Stimulated activated CD4-positive, alpha-beta T cell treated with anti-CD3 and anti-CD28 coated beads, Interleukin-4, amount 100 ng/mL, for 4 hours (primary cell): ENCODE data around the gene HSPA1B.
"Not testable (repeated sequence)": the region's sequence is repeated elsewhere in the genome, so short reads cannot be mapped to it uniquely, and the experiment has no call there.

ENCODE experiments used
- DNase-seq, 2 experiments: peaks; one replicate each; pipeline ENCODE4 v3.0.0-alpha.2; 2020

HSPA1B gene

DNA sequence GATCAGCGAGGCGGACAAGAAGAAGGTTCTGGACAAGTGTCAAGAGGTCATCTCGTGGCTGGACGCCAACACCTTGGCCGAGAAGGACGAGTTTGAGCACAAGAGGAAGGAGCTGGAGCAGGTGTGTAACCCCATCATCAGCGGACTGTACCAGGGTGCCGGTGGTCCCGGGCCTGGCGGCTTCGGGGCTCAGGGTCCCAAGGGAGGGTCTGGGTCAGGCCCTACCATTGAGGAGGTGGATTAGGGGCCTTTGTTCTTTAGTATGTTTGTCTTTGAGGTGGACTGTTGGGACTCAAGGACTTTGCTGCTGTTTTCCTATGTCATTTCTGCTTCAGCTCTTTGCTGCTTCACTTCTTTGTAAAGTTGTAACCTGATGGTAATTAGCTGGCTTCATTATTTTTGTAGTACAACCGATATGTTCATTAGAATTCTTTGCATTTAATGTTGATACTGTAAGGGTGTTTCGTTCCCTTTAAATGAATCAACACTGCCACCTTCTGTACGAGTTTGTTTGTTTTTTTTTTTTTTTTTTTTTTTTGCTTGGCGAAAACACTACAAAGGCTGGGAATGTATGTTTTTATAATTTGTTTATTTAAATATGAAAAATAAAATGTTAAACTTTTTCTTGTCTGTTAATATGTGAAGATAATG lies 2.2 kb downstream of the HSPA1B start:
- no peak for DNase-seq

DNA sequence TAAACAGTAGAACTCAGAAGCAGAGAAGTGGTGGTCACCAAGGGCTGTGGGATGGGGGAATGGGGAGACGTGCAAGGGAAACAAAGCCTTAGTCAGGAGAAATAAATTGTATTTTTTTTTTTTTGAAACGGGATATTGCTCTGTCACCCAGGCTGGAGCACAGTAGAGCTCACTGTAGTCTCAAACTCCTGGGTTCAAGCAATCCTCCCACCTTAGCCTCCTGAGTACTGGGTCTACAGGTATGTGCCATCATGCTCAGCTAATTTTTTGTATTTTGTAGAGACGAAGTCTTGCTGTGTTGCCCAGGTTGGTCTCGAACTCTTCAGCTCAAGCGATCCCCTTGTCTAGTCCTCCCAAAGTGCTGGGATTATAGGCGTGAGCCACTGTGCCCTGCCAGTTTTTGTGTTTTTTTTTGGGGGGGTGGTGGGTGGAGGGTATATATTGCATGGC lies 3.4 kb downstream of the HSPA1B start:
- no peak for DNase-seq

DNA sequence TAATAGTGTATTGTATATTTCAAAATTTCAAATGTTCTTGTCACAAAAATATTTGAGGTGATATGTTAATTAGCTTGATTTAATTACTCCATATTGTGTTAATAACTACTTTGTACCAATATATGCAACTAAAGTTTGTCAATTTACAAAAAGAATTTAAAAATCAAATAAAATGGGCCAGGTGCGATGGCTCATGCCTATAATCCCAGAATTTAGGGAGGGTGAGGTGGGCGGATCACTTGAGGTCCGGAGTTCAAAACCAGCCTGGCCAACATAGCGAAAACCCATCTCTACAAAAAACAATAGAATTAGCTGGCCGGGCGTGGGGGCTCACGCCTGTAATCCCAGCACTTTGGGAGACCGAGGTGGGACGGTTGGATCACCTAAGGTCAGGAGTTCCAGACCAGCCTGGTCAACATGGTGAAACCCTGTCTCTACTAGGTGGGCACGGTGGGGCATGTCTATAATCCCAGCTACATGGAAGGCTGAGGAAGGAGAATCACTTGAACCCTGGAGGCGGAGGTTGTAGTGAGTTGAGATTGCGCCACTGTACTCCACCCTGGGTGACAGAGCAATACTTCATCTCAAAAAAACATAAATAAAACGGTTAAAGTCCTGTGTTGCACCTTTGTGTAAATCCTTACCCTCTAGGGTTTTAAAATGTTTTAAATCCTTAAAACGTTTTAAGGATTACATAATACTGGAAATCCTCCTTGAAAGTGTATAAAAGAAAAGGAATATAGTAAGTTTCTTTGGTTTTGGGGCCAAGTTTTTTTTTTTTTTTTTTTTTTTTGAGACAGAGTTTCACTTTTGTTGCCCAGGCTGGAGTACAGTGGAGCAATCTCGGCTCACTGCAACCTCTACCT lies 4.0 kb downstream of the HSPA1B start:
- DNase-seq = no peak

DNA sequence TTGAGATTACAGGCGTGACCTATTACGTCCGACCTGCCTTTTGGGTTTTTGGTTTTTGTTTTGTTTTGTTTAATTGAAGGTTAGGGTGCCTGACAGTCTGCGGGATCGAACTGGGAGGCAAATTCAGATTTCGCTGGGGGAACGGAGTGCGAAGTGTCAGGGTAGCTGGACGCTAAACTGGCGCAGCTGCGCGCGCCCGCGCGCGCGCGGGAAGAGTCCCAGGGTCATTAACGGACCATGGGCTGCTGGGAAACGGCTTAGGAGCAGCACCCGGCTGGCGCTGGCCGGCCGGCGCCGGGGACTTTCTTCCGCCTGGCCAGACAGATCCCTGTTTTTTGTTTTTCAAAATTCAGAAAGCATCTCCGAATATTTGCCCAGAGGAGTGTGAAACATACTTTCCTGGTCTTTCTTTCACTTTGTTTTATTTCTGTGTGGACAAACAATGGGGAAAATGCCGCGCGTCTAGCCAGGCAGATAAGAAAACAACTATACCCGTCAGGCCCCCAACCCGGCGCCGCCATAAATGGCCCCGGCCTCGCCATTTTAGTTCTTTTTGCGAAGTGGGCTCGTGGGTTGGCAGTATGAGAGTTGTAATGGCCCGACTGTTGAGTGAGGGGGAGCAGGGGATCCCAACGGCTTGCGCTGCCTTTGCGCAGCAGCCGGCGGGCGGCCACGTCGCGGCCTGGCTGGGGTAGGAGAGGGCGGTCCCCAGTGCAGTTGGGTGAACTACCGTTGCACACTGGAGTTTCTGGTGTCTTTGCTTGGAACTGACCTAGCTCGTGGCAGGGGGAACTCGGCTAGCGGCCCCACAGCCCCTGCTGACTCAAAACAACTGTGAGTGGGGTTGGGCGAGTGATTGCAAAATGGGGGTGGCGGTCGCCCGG lies 7.1 kb downstream of the HSPA1B start:
- peak; percentile 71 to 76 for DNase-seq

DNA sequence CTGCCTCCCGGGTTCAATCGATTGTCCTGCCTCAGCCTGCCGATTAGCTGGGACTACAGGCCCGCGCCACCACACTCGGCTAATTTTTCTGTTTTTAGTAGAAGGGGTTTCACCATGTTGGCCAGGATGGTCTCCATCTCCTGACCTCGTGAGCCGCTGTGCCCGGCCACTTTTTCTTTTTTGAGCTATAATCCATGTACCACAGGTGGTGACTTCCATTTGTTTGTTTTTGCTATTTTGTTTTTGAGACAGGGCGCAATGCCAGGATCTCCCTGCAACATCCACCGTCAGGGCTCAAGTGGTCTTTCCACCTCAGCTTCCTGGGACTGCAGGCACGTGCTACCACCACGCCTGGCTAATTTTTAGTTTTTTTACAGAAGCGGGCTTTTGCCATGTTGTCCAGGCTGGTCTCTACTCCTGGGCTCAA lies 8.5 kb downstream of the HSPA1B start:
- DNase-seq = no peak

DNA sequence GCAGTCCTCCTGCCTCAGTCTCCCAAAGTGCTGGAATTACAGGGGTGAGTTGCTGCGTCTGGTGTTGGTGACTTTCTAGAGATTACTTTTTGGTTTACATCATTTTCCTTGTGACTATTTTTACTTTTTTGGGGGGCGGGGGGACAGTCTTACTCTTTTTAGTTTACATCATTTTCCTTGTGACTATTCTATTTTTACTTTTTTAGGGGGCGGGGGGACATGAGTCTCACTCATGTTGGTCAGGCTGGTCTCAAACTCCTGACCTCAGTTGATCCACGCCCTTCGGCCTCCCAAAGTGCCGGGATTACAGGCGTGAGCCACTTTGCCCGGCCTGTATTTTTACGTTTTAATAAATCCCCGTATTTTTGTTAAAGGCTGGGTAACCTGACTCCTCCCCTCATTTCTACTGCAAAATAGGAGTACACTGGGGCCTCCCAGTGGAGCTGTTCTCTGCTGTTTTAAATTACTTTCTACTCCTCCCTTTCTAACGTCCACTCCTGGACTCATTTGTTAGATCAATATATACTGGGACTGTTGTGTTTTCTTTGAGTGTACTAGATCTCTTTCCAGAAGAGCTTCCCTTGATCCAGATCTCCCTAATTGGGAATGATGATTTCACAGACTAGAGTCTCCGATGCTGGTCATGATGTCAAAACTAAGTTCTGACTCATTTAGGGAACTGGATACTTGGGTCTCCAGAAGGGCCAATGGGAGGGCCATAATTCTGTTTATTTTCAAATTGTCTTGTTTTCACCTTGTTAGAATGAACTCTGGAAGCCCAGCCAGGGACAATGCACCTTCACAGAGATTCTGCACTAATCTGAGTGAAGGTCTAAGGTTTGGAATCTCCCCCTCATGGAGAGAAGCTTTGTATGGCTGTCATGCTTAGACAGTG lies 9.2 kb downstream of the HSPA1B start:
- no peak for DNase-seq

DNA sequence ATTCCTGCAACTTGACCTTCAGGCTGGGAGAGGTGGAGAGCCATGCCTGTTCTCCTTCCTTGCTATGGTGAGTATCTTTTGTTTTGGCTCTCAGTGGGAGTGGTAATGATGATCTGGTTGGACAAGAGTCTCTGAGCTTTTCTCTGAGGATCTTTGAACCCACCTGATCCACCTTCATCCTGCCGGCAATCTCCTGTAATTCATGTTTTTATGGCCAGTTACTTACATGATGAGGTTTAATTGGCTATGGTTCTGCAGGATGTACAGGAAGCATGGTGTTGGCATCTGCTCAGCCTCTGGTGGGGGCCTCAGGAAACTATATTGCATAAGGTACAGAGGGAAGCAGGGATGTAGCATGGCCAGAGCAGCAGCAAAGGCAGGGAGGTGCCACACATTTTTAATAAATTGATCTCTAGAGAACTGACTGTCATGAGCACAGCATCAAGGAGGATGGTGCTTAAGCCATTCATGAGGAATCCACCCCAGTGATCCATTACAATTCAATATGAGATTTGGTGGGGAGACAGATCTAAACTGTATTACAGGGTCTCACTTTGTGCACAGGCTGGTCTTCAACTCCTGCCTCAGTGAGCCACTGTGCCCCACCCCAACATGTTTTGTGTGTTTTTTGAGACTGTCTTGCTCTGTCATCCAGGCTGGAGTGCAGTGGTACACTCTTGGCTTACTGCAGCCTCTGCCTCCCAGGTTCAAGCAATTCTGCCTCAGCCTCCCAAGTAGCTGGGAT lies 10.0 kb downstream of the HSPA1B start:
- DNase-seq = no peak

DNA sequence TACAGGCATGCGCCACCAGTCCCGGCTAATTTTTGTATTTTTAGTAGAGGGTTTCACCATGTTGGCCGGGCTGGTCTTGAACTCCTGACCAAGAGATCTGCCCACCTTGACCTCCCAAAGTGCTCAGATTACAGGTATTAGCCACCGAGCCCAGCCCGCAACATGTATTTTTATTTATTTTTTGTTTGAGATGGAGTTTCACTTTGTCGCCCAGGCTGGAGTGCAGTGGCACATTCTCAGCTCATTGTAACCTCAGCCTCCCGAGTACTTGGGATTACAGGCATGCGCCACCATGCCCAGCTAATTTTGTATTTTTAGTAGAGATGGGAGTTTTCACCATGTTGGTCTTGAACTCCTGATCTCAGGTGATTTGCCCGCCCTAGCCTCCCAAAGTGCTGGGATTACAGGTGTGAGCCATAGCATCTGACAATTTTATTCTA lies 10.6 kb downstream of the HSPA1B start:
- DNase-seq = not testable (repeated sequence)

DNA sequence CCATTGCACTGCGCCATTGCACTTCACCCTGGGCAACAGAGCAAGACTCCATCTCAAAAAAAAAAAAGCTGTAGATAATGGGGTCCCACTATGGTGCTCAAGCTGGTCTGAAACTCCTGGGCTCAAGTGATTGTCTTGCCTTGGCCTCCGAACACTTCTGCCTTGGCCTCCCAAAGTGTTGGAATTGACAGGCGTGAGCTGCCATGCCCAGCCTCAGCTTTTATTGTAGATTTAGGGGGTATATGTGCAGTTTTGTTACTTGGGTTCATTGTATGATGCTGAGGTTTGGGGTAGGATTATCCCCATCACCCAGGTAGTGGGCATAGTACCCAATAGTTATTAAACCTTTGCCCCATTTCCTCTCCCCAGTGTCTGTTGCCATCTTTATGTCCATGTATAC lies 11.4 kb downstream of the HSPA1B start:
- DNase-seq = no peak

DNA sequence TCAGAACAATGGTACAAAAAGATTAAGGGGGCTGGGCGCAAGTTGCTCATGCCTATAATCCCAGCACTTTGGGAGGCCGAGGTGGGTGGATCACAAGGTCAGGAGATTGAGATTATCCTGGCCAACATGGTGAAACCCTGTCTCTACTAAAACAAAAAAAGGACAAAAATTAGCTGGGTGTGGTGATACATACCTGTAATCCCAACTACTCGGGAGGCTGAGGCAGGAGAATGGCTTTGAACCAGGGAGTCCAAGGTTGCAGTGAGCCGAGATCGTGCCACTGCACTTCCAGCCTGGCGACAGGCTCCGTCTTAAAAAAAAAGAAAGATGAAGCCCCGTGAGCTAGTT lies 12.2 kb downstream of the HSPA1B start:
- not testable (repeated sequence) for DNase-seq

DNA sequence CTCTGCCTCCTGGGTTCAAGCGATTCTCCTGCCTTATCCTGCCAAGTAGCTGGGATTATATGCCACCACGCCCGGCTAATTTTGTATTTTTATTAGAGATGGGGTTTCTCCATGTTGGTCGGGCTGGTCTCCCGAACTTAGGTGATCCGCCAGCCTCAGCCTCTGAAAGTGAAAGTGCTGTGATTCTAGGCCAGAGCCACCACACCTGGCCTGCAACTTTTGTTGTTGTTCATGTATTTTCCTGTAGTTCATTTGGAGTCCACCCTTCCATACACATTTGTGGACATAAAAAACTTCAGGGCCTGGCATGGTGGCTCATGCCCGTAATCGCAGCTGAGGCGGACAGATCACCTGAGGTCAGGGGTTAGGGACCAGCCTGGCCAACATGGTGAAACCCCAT lies 14.5 kb downstream of the HSPA1B start:
- no peak for DNase-seq

DNA sequence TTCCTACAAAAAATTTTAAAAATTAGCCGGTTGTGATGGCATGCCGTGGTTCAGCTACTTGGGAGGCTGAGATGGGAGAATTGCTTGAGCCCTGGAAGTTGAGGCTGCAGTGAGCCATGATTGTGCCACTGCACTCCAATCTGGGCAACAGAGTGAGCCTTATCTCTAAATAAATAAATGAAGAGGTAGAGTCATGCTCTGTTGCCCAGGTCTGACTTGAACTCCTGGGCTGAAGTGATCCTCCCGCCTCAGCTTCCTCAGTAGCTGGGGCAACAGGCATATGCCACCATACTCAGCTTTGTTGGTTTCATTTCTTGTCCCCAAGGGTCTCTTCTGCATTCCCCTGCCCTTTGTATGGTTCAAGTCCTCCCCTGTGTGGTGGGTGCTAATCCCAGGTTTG lies 17.0 kb downstream of the HSPA1B start:
- no peak for DNase-seq

DNA sequence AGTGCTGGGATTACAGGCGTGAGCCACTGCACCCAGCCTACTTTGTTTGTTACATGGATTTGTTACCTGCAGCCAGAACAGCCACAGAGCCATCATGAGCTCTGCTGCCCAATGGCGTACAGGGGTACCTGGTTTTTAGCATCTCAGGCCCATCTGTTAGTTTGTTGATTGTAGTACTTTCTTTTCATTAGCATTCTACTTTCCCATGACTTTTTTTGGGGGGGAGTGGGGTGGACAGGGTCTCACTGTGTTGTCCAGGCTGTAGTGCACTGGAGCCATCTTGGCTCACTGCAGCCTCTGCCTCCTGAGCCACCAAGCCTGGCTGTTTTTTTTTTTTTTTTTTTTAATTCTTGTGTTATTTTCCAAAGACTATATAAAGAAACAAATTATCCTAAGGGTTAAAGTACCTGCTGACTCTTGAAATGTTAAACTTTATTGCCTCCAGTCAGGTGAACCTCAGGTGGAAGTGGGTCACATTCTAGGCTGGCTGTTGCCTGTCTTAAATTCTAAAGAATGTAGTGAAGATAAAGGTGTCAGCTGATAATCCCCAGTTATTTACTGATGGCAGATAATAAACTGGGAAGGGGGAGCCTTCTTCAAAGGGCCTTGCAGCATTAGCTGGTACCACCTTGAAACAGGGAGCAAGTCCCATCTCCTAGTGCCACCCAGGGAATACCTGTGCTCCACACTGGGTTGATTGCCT lies 19.9 kb downstream of the HSPA1B start:
- no peak for DNase-seq

DNA sequence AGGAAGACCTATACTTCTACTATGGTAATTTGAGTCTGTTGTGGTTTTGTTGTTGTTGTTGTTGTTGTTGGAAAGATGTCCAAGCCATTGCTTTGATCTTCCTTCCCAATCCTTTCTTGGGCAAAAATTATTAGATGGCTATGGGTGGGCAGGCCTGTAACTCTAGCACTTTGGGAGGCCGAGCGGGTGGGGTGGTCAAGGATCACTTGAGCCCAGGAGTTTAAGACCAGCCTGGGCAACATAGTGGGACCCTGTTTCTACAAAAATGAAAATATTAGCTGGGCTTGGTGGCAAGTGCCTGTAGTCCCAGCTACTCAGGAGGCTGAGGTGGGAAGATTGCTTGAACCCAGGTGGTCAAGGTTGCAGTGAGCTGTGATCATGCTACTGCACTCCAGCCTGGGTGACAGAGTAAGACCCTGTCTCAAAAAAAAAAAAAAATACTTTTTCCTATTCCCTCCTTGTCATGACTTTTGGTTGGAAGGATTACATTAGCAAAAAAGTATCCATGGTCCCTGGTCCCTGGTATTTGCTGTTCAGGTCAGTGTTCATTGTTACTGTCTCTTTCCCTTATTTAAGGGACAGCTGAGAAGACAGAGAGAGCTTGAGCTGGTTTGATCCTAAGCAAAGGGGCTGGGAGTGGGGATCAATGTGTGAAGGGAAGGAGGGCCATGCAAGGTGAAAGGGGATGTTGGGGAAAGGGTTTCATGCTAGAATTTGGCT lies 23.4 kb downstream of the HSPA1B start:
- DNase-seq = no peak

DNA sequence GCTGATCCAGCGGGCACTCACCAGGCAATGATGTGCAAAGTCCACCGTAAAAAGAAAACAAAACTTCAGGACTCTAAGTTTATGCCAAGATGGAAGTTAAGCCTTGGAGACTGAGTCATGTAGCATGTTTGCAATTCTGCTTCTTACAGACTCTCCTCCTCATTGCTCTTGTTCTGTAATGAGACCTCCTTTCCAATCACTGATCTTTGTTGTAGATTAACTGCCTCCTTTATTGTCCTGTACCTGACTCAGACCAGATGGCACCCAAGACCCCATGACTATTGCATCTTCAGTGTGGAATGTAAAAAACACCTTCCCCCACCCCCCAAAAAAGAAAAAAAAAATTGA lies 23.9 kb downstream of the HSPA1B start:
- no peak for DNase-seq

DNA sequence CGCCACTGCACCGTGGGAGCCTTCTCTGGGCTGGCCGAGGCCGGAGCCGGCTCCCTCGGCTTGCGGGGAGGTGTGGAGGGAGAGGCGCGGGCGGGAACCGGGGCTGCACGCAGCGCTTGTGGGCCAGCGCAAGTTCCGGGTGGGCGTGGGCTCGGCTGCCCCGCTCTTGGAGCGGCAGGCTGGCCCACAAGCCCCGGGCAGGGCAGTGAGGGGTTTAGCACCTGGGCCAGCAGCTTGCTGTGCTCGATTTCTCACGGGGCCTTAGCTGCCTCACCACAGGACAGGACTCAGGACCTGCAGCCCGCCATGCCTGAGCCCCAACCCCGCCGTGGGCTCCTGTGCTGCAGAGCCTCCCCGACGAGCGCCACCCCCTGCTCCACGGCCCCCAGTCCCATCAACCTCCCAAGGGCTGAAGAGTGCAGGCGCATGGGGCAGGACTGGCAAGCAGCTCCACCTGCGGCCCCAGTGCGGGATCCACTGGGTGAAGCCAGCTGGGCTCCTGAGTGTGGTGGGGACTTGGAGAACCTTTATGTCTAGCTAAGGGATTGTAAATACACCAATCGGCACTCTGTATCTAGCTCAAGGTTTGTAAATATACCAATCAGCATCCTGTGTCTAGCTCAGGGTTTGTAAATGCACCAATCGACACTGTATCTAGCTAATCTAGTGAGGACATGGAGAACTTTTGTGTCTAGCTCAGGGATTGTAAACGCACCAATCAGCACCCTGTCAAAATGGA lies 24.6 kb downstream of the HSPA1B start:
- DNase-seq = not testable (repeated sequence)

DNA sequence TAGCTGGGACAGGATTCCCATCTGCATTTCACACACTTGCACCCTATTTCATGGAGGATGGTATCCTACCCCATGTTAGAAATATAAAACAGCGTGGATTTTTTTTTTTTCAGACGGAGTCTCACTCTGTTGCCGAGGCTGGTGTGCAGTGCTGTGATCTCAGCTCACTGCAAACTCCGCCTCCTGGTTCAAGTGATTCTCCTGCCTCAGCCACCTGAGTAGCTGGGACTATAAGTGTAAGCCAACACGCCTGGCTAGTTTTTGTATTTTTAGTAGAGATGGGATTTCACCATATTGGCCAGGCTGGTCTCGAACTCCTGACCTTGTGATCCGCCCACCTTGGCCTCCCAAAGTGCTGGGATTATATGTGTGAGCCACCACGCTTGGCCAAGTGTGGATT lies 30.2 kb downstream of the HSPA1B start:
- DNase-seq = not testable (repeated sequence)

DNA sequence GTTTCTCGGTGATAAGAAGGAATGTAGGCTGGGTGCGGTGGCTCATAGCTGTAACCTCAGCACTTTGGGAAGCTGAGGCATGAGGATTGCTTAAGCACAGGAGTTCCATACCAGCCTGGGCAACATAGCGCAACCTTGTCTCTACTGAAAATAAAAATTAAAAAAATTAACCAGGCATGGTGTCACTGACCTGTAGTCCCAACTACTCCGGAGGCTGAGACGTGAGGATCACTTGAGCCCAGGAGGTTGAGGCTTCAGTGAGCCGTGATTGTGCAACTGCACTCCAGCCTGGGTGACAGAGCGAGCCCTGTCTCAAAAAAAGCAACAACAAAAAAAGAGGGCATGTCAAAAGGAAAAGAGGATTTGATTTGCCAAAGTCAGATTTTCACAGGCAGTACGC lies 31.2 kb downstream of the HSPA1B start:
- DNase-seq = no peak

DNA sequence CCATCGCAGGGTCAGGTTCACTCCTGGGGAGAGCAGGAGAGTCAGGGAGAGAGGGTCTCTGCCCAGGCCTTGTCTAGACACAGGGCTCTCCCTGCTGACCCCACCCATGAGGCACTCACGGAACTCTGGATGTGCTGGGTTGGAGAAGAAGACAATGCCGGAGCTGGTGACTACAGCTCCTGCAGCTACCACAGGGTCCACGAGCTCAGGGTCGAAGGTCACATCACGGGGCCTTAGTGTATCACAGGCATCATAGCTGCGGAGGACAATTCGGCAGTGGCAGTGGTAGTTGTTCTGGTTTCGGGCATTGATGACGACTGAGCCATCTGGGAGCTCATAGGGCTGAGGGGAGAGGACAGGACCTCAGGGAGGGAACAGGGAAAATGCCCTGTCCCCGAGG lies 32.4 kb downstream of the HSPA1B start:
- DNase-seq = no peak

DNA sequence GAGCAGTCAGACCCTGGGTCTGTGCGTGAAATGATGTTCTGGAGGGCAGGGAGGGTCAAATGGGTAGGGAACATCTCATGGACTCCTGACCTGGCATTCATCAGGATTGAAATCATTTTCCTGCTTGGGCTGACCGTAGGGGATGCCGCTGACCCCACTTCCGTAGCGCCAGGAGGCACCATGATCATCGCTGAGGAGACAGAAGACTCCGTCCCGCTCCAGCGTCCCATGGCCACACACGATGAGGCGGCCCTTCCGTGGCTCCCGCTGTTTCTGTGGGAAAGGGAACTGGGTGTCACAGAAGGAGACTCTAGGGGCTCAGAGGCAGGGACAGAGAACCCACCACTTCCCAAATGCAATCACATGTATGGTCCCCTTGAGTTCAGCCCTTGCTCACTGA lies 32.8 kb downstream of the HSPA1B start:
- DNase-seq = no peak
